HepG2 (cell line): ENCODE measurements around the gene CAB39. TPM values are rescaled to one million over a fixed set of nuclear protein-coding genes. Genes with fewer than 3 reads are reported as not detected.

Experiments
- ATAC-seq: fragments of 200-7000 bp; cut with Tn5 transposase; 3 replicates; pipeline ENCODE4 v1.9.1; 2020; ENCODE audit warnings: mild to moderate bottlenecking, moderate library complexity
- BruUV-seq: library from RNA; stranded (reverse); fragments of 400-500 nt; replicated peaks from 2 replicates; lab custom pipeline; 2021; lab: Mats Ljungman, UMichigan
- CTCF ChIA-PET: fragments of 300-600 bp; formaldehyde crosslinking; extraction: SDS; loops from one replicate; lab custom pipeline; 2021; ENCODE audit warnings: low total read pairs, inconsistent platforms, low intra/inter-chr PET ratio; lab: Yijun Ruan, JAX
- POLR2A ChIA-PET: fragments of 350-600 bp; sonication (Branson Sonifier 250); formaldehyde crosslinking; loops from one replicate; lab custom pipeline; 2020; ENCODE audit warnings: antibody characterized with exemption, inconsistent platforms; lab: Yijun Ruan, JAX
- DNase-seq: peaks from one replicate; pipeline ENCODE4 v3.0.0-alpha.2; 2015; ENCODE audit warnings: low spot score
- FAIRE-seq: peaks from 3 replicates; lab custom pipeline; 2011; peaks lifted over from hg19 to GRCh38; lab: Jason Lieb, UNC
- H2AFZ ChIP-seq: one replicate; pipeline ENCODE4 v1.6.1; 2011; ENCODE audit warnings: low read length, inconsistent platforms
- H3K27ac ChIP-seq: fragments of 300-600 bp; 3 replicates; pipeline ENCODE4 v1.8.0; 2011; ENCODE audit warnings: mixed run types, mild to moderate bottlenecking, mixed read lengths, low read length, inconsistent platforms; ENCODE audit not compliant: insufficient read depth; ENCODE audit errors: extremely low read length
- H3K27me3 ChIP-seq, 2 experiments: fragments of 200-600 bp in 1 of 2; 2 replicates in 1 of 2; 3 replicates in 1 of 2; pipeline versions ENCODE4 v1.6.0 to v1.8.0; 2011; ENCODE audit warnings: low read length in 2 of 2, mild to moderate bottlenecking in 2 of 2, moderate library complexity in 2 of 2, inconsistent platforms in 1 of 2; ENCODE audit not compliant: insufficient read depth in 2 of 2, control insufficient read depth in 1 of 2
- H3K36me3 ChIP-seq, 2 experiments: fragments of 200-600 bp in 1 of 2; replicated peaks in 1 of 2; 2 replicates in 1 of 2; 3 replicates in 1 of 2; pipeline versions ENCODE4 v1.5.1 to v1.8.0; 2011; ENCODE audit warnings: low read length in 2 of 2, inconsistent platforms in 1 of 2; ENCODE audit not compliant: insufficient read depth in 2 of 2, control insufficient read depth in 1 of 2
- H3K4me1 ChIP-seq: 2 replicates; pipeline ENCODE4 v1.5.1; 2012; ENCODE audit warnings: low read length, inconsistent platforms; ENCODE audit not compliant: insufficient read depth
- H3K4me2 ChIP-seq: 2 replicates; pipeline ENCODE4 v1.6.0; 2011; ENCODE audit warnings: low read depth, low read length, inconsistent platforms
- H3K4me3 ChIP-seq, 3 experiments: fragments of 200-600 bp in 1 of 3; sonication (generic), shearing (Covaris generic) in 1 of 3; replicated peaks in 1 of 3; 2 replicates each; pipeline ENCODE4 v1.5.1; 2011 to 2016; ENCODE audit warnings: low read length in 3 of 3, inconsistent platforms in 2 of 3, low read depth in 2 of 3, mild to moderate bottlenecking in 2 of 3, control low read depth in 1 of 3, mixed read lengths in 1 of 3; ENCODE audit not compliant: insufficient read depth in 1 of 3
- H3K79me2 ChIP-seq: one replicate; pipeline ENCODE4 v1.6.1; 2011; ENCODE audit warnings: low read length, inconsistent platforms; ENCODE audit not compliant: insufficient read depth
- H3K9ac ChIP-seq: 2 replicates; pipeline ENCODE4 v1.6.0; 2011; ENCODE audit warnings: mild to moderate bottlenecking, low read depth, low read length, inconsistent platforms; ENCODE audit not compliant: insufficient read depth
- H3K9me3 ChIP-seq: 2 replicates; pipeline ENCODE4 v1.5.1; 2012; ENCODE audit warnings: mild to moderate bottlenecking, low read length
- H4K20me1 ChIP-seq: 2 replicates; pipeline ENCODE4 v1.6.0; 2011; ENCODE audit warnings: inconsistent platforms, mild to moderate bottlenecking, low read length, moderate library complexity; ENCODE audit not compliant: insufficient read depth
- ARHGAP35 ChIP-seq: sonication (generic); formaldehyde crosslinking; IDR thresholded peaks from 2 replicates; pipeline ENCODE4 v1.9.0; 2022; ENCODE audit warnings: mild to moderate bottlenecking, inconsistent platforms, moderate library complexity, missing genetic modification reagents, borderline replicate concordance
- ARID2 ChIP-seq: sonication (generic); formaldehyde crosslinking; IDR thresholded peaks from 2 replicates; pipeline ENCODE4 v1.8.1; 2022; ENCODE audit warnings: mild to moderate bottlenecking, missing genetic modification reagents, borderline replicate concordance
- CENPT ChIP-seq: sonication (generic); formaldehyde crosslinking; IDR thresholded peaks from 2 replicates; pipeline ENCODE4 v1.8.0; 2022; ENCODE audit warnings: low read depth, mild to moderate bottlenecking, moderate library complexity, missing genetic modification reagents
- CREB1 ChIP-seq, 2 experiments: fragments of 450-650 bp in 1 of 2; IDR thresholded peaks; 2 replicates each; pipeline ENCODE4 v1.6.1; 2016 to 2017; ENCODE audit warnings: control low read depth in 1 of 2, mild to moderate bottlenecking in 1 of 2, missing compliant biosample characterization in 1 of 2, missing genetic modification characterization in 1 of 2
- HES4 ChIP-seq: sonication (generic); formaldehyde crosslinking; IDR thresholded peaks from 2 replicates; pipeline ENCODE4 v1.9.0; 2021; ENCODE audit warnings: mild to moderate bottlenecking, missing genetic modification reagents, borderline replicate concordance
- KLF12 ChIP-seq: sonication (generic); formaldehyde crosslinking; IDR thresholded peaks from 2 replicates; pipeline ENCODE4 v1.4.0; 2020; ENCODE audit warnings: missing genetic modification reagents, borderline replicate concordance
- MAFF ChIP-seq: IDR thresholded peaks from 2 replicates; pipeline ENCODE4 v1.6.1; 2011; ENCODE audit warnings: low read depth, low read length, improper control_type of control experiment
- MIER2 ChIP-seq: IDR thresholded peaks from 2 replicates; pipeline ENCODE4 v1.6.1; 2016; ENCODE audit warnings: missing biosample characterization, missing genetic modification reagents
- PHB2 ChIP-seq: fragments of 450-650 bp; IDR thresholded peaks from 2 replicates; pipeline ENCODE4 v1.6.1; 2018; ENCODE audit not compliant: partially characterized antibody
- PLSCR1 ChIP-seq: sonication (generic); formaldehyde crosslinking; IDR thresholded peaks from 2 replicates; pipeline ENCODE4 v1.5.0; 2020; ENCODE audit warnings: missing genetic modification reagents, mild to moderate bottlenecking, borderline replicate concordance
- SAP130 ChIP-seq: IDR thresholded peaks from 2 replicates; pipeline ENCODE4 v1.6.1; 2016; ENCODE audit warnings: low read depth
- ZMYM4 ChIP-seq: sonication (generic); formaldehyde crosslinking; IDR thresholded peaks from 2 replicates; pipeline ENCODE4 v1.8.1; 2023; ENCODE audit warnings: mild to moderate bottlenecking, missing genetic modification reagents
- ZNF207 ChIP-seq: fragments of 450-650 bp; IDR thresholded peaks from 2 replicates; pipeline ENCODE4 v1.6.1; 2016; ENCODE audit warnings: antibody characterized with exemption, borderline replicate concordance
- ZNF768 ChIP-seq: sonication (generic); formaldehyde crosslinking; IDR thresholded peaks from 2 replicates; pipeline ENCODE4 v1.4.0; 2020; ENCODE audit warnings: missing genetic modification reagents
- ZNF776 ChIP-seq: sonication (generic); formaldehyde crosslinking; IDR thresholded peaks from 2 replicates; pipeline ENCODE4 v1.4.0; 2020; ENCODE audit warnings: mild to moderate bottlenecking, missing genetic modification reagents
- WGBS: methylation state at CpG from one replicate; pipeline ENCODE4 v1.1.6; 2017; ENCODE audit warnings: low lambda C conversion rate; 5-methylcytosine and 5-hydroxymethylcytosine counted together
- in situ Hi-C: cut with HindIII; loops from 2 replicates; pipeline ENCODE4 v1.10.0; 2017; ENCODE audit warnings: low pct_unique_long_range_greater_than_20kb; ENCODE audit not compliant: extremely low pct_ligation_motif_present
- intact Hi-C: fragments of 100-400 bp; cut with micrococcal nuclease; formaldehyde crosslinking; loops from one replicate; pipeline ENCODE4 v1.10.0; 2022; ENCODE audit not compliant: unreplicated experiment
- polyA plus RNA-seq, 8 experiments: library from polyadenylated mRNA; depleted of rRNA in 3 of 8; stranded (reverse) in 7 of 8; unstranded in 1 of 8; fragments of >200 nt; fragmentation: Illumina TruSeq in 4 of 8; extraction: Trizol in 4 of 8; gene quantifications; 2 replicates each; pipeline versions ENCODE4 v1.2.1 to v1.2.3, GENCODE V29; 2011 to 2016; ENCODE audit warnings: low read depth in 4 of 8, missing spikeins in 1 of 8, mixed read lengths in 1 of 8; ENCODE audit not compliant: insufficient read depth in 1 of 8
- total RNA-seq, 5 experiments: library from RNA; depleted of rRNA; stranded (reverse); fragments of >200 nt; fragmentation: Illumina TruSeq; extraction: Trizol; gene quantifications; 2 replicates each; pipeline ENCODE4 v1.2.3, GENCODE V29; 2016; ENCODE audit warnings: low read depth in 1 of 5
- TF ChIP-seq, protein P1 (sequence below), 2 experiments: sonication (generic) in 1 of 2; formaldehyde crosslinking in 1 of 2; IDR thresholded peaks; 2 replicates each; pipeline versions ENCODE4 v1.5.1 to v1.6.1; 2011 to 2020; ENCODE audit warnings: borderline replicate concordance in 1 of 2, low read depth in 1 of 2, low read length in 1 of 2, mild to moderate bottlenecking in 1 of 2, missing genetic modification reagents in 1 of 2, moderate library complexity in 1 of 2

CAB39 gene
- total and polyA plus RNA-seq, 2 of the 13 experiments (the other 11 are each of a cell fraction or from before 2014, with no cell fraction given) = 19.3 to 45.3 TPM

GRCh38 chr2:230677201-230677946 is 35.3 kb upstream of the CAB39 start:
- DNase-seq (no peak), FAIRE-seq (no peak), ATAC-seq (no peak)
- intact Hi-C loops = no loop called here
- no peaks in the 10 kb centered on the region for H4K20me1 ChIP-seq
- no peaks in the 10 kb centered on the region for H3K79me2 ChIP-seq
- BruUV-seq = no TSS peak
- WGBS = 44% methylated on average over 5 of the region's 5 CpGs
- in situ Hi-C loops = no loop called here
- peaks cover 8% of the 10 kb centered on the region; the same call in 1 of the 2 replicates for H3K9me3 ChIP-seq
- H3K36me3 ChIP-seq = no peaks in the 10 kb centered on the region
- no peak overlapping the region for H3K9ac ChIP-seq
- H3K27me3 ChIP-seq = peaks cover 1 to 35% of the 10 kb centered on the region in 2 experiments; a peak in 4 of 5 replicates
- TF ChIP-seq ARID2 (CRISPR knock-in tag) (no peak), KLF12 (no peak)
- H2AFZ ChIP-seq = no peak overlapping the region
- no peak overlapping the region for H3K4me3 ChIP-seq
- H3K4me2 ChIP-seq = no peak overlapping the region
- ChIA-PET POLR2A (no interaction called here), CTCF (no interaction called here)
- H3K4me1 ChIP-seq = no peaks in the 10 kb centered on the region
- H3K27ac ChIP-seq = no peak overlapping the region

DNA sequence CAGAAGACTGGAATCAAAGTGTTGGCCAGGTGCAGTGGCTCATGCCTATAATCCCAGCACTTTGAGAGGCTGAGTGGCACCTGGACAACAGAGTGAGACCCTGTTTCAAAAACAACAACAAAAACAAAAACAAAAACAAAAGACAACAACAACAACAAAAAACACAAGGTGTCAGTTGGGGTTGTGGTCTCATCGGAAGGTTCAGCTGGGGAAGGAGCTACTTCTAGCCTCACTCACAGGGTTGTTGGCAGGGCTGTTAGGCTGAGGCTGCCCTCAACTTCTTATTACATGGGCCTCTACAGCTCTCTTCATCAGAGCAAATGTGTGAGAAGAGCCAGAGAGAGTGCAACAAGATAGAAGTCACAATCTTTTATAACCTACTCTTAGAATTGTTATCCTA is 34.6 kb upstream of the CAB39 start:
- no peak for ATAC-seq
- in situ Hi-C loops (no loop called here), intact Hi-C loops (no loop called here)
- Histone ChIP-seq H3K9ac (no peak overlapping the region), H2AFZ (no peak overlapping the region), H3K27ac (no peak overlapping the region), H3K79me2 (no peaks in the 10 kb centered on the region), H3K4me3 (no peak overlapping the region), H3K4me2 (no peak overlapping the region), H4K20me1 (no peaks in the 10 kb centered on the region), H3K27me3 (peaks cover 1 to 41% of the 10 kb centered on the region in 2 experiments; a peak in 4 of 5 replicates), H3K4me1 (no peaks in the 10 kb centered on the region), H3K9me3 (peaks cover 8% of the 10 kb centered on the region; the same call in 1 of the 2 replicates), H3K36me3 (no peaks in the 10 kb centered on the region)
- no TSS peak for BruUV-seq
- FAIRE-seq = no peak
- no peak for DNase-seq
- CTCF ChIA-PET = no interaction called here
- 96% methylated on average over 1 of the region's 1 CpG for WGBS
- POLR2A ChIA-PET = no interaction called here
- TF ChIP-seq ZNF768 (CRISPR knock-in tag) (no peak), CENPT (CRISPR knock-in tag) (no peak), HES4 (CRISPR knock-in tag) (no peak), SAP130 (CRISPR knock-in tag) (no peak), ZMYM4 (CRISPR knock-in tag) (no peak), ZNF207 (no peak), PHB2 (no peak), ZNF776 (CRISPR knock-in tag) (no peak), MIER2 (CRISPR knock-in tag) (no peak), CREB1 (IDR thresholded peaks at IDR 0.05) (no peak), CREB1 (CRISPR knock-in tag; IDR thresholded peaks at IDR 0.05) (no peak), MAFF (no peak), PLSCR1 (CRISPR knock-in tag) (no peak), ARHGAP35 (no peak)
- TF ChIP-seq, protein P1, sequence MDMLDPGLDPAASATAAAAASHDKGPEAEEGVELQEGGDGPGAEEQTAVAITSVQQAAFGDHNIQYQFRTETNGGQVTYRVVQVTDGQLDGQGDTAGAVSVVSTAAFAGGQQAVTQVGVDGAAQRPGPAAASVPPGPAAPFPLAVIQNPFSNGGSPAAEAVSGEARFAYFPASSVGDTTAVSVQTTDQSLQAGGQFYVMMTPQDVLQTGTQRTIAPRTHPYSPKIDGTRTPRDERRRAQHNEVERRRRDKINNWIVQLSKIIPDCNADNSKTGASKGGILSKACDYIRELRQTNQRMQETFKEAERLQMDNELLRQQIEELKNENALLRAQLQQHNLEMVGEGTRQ (IDR thresholded peaks at IDR 0.05; ENCODE audit: low read depth, low read length) = no peak
- TF ChIP-seq, protein P1 (CRISPR knock-in tag; IDR thresholded peaks at IDR 0.05; ENCODE audit: borderline replicate concordance) = no peak
